HepG2 (cell line): Measurements from ENCODE around the gene GZMH. TPM values are rescaled to one million over a fixed set of nuclear protein-coding genes. Genes with fewer than 3 reads are reported as not detected.

ENCODE experiments used
- ATAC-seq: fragments of 200-7000 bp; cut with Tn5 transposase; 3 replicates; pipeline ENCODE4 v1.9.1; 2020; ENCODE audit warnings: mild to moderate bottlenecking, moderate library complexity
- BruUV-seq: library from RNA; stranded (reverse); fragments of 400-500 nt; replicated peaks from 2 replicates; lab custom pipeline; 2021; lab: Mats Ljungman, UMichigan
- CTCF ChIA-PET: fragments of 300-600 bp; formaldehyde crosslinking; extraction: SDS; loops from one replicate; lab custom pipeline; 2021; ENCODE audit warnings: low total read pairs, inconsistent platforms, low intra/inter-chr PET ratio; lab: Yijun Ruan, JAX
- POLR2A ChIA-PET: fragments of 350-600 bp; sonication (Branson Sonifier 250); formaldehyde crosslinking; loops from one replicate; lab custom pipeline; 2020; ENCODE audit warnings: antibody characterized with exemption, inconsistent platforms; lab: Yijun Ruan, JAX
- DNase-seq: peaks from one replicate; pipeline ENCODE4 v3.0.0-alpha.2; 2015; ENCODE audit warnings: low spot score
- FAIRE-seq: peaks from 3 replicates; lab custom pipeline; 2011; peaks lifted over from hg19 to GRCh38; lab: Jason Lieb, UNC
- H2AFZ ChIP-seq: one replicate; pipeline ENCODE4 v1.6.1; 2011; ENCODE audit warnings: low read length, inconsistent platforms
- H3K27ac ChIP-seq: fragments of 300-600 bp; 3 replicates; pipeline ENCODE4 v1.8.0; 2011; ENCODE audit warnings: mixed run types, mild to moderate bottlenecking, mixed read lengths, low read length, inconsistent platforms; ENCODE audit not compliant: insufficient read depth; ENCODE audit errors: extremely low read length
- H3K27me3 ChIP-seq, 2 experiments: fragments of 200-600 bp in 1 of 2; 2 replicates in 1 of 2; 3 replicates in 1 of 2; pipeline versions ENCODE4 v1.6.0 to v1.8.0; 2011; ENCODE audit warnings: low read length in 2 of 2, mild to moderate bottlenecking in 2 of 2, moderate library complexity in 2 of 2, inconsistent platforms in 1 of 2; ENCODE audit not compliant: insufficient read depth in 2 of 2, control insufficient read depth in 1 of 2
- H3K36me3 ChIP-seq, 2 experiments: fragments of 200-600 bp in 1 of 2; replicated peaks in 1 of 2; 2 replicates in 1 of 2; 3 replicates in 1 of 2; pipeline versions ENCODE4 v1.5.1 to v1.8.0; 2011; ENCODE audit warnings: low read length in 2 of 2, inconsistent platforms in 1 of 2; ENCODE audit not compliant: insufficient read depth in 2 of 2, control insufficient read depth in 1 of 2
- H3K4me1 ChIP-seq: 2 replicates; pipeline ENCODE4 v1.5.1; 2012; ENCODE audit warnings: low read length, inconsistent platforms; ENCODE audit not compliant: insufficient read depth
- H3K4me2 ChIP-seq: 2 replicates; pipeline ENCODE4 v1.6.0; 2011; ENCODE audit warnings: low read depth, low read length, inconsistent platforms
- H3K4me3 ChIP-seq, 3 experiments: fragments of 200-600 bp in 1 of 3; sonication (generic), shearing (Covaris generic) in 1 of 3; replicated peaks in 1 of 3; 2 replicates each; pipeline ENCODE4 v1.5.1; 2011 to 2016; ENCODE audit warnings: low read length in 3 of 3, inconsistent platforms in 2 of 3, low read depth in 2 of 3, mild to moderate bottlenecking in 2 of 3, control low read depth in 1 of 3, mixed read lengths in 1 of 3; ENCODE audit not compliant: insufficient read depth in 1 of 3
- H3K79me2 ChIP-seq: one replicate; pipeline ENCODE4 v1.6.1; 2011; ENCODE audit warnings: low read length, inconsistent platforms; ENCODE audit not compliant: insufficient read depth
- H3K9ac ChIP-seq: 2 replicates; pipeline ENCODE4 v1.6.0; 2011; ENCODE audit warnings: mild to moderate bottlenecking, low read depth, low read length, inconsistent platforms; ENCODE audit not compliant: insufficient read depth
- H3K9me3 ChIP-seq: 2 replicates; pipeline ENCODE4 v1.5.1; 2012; ENCODE audit warnings: mild to moderate bottlenecking, low read length
- H4K20me1 ChIP-seq: 2 replicates; pipeline ENCODE4 v1.6.0; 2011; ENCODE audit warnings: inconsistent platforms, mild to moderate bottlenecking, low read length, moderate library complexity; ENCODE audit not compliant: insufficient read depth
- EED ChIP-seq: sonication (generic); formaldehyde crosslinking; IDR thresholded peaks from 2 replicates; pipeline ENCODE4 v1.5.0; 2020; ENCODE audit warnings: mild to moderate bottlenecking, missing genetic modification reagents
- FOSL2 ChIP-seq: sonication (generic); formaldehyde crosslinking; IDR thresholded peaks from 2 replicates; pipeline ENCODE4 v1.4.0; 2020; ENCODE audit warnings: missing genetic modification reagents
- HHEX ChIP-seq: IDR thresholded peaks from 2 replicates; pipeline ENCODE4 v1.6.1; 2016; ENCODE audit warnings: control low read depth
- HNF4A ChIP-seq: sonication (generic); formaldehyde crosslinking; IDR thresholded peaks from 2 replicates; pipeline ENCODE4 v1.4.0; 2020; ENCODE audit warnings: missing genetic modification reagents
- KLF12 ChIP-seq: sonication (generic); formaldehyde crosslinking; IDR thresholded peaks from 2 replicates; pipeline ENCODE4 v1.4.0; 2020; ENCODE audit warnings: missing genetic modification reagents, borderline replicate concordance
- LCORL ChIP-seq, 2 experiments: fragments of 450-650 bp in 1 of 2; sonication (generic) in 1 of 2; formaldehyde crosslinking in 1 of 2; IDR thresholded peaks; 2 replicates each; pipeline versions ENCODE4 v1.5.0 to v1.6.1; 2017 to 2020; ENCODE audit warnings: antibody characterized with exemption in 1 of 2, missing genetic modification reagents in 1 of 2
- NBN ChIP-seq: fragments of 450-650 bp; conservative IDR thresholded peaks from 2 replicates; pipeline ENCODE4 v1.6.1; 2017
- NFE2L2 ChIP-seq: fragments of 150-350 bp; IDR thresholded peaks from 2 replicates; pipeline ENCODE4 v1.6.1; 2014; ENCODE audit warnings: low read length
- NFIC ChIP-seq: IDR thresholded peaks from 2 replicates; pipeline ENCODE4 v1.6.1; 2012; ENCODE audit warnings: mild to moderate bottlenecking, low read length, inconsistent platforms
- RFXAP ChIP-seq: sonication (generic); formaldehyde crosslinking; IDR thresholded peaks from 2 replicates; pipeline ENCODE4 v1.4.0; 2020; ENCODE audit warnings: missing genetic modification reagents, borderline replicate concordance
- SKIL ChIP-seq: sonication (generic); formaldehyde crosslinking; IDR thresholded peaks from 2 replicates; pipeline ENCODE4 v1.8.0; 2022; ENCODE audit warnings: missing genetic modification reagents, mild to moderate bottlenecking, moderate library complexity, borderline replicate concordance
- TBX2 ChIP-seq: sonication (generic); formaldehyde crosslinking; IDR thresholded peaks from 2 replicates; pipeline ENCODE4 v1.5.0; 2020; ENCODE audit warnings: missing genetic modification reagents, mild to moderate bottlenecking, borderline replicate concordance
- ZFP36 ChIP-seq: fragments of 150-350 bp; IDR thresholded peaks from 2 replicates; pipeline ENCODE4 v1.6.1; 2018; ENCODE audit warnings: borderline replicate concordance, low read length, low read depth; ENCODE audit not compliant: partially characterized antibody
- ZNF274 ChIP-seq: sonication (generic); formaldehyde crosslinking; IDR thresholded peaks from 2 replicates; pipeline ENCODE4 v1.5.1; 2020; ENCODE audit warnings: mild to moderate bottlenecking, missing genetic modification reagents
- ZNF354B ChIP-seq: sonication (generic); formaldehyde crosslinking; IDR thresholded peaks from 2 replicates; pipeline ENCODE4 v1.8.0; 2022; ENCODE audit warnings: mild to moderate bottlenecking, missing genetic modification reagents
- ZNF768 ChIP-seq: sonication (generic); formaldehyde crosslinking; IDR thresholded peaks from 2 replicates; pipeline ENCODE4 v1.4.0; 2020; ENCODE audit warnings: missing genetic modification reagents
- ZNF772 ChIP-seq: sonication (generic); formaldehyde crosslinking; IDR thresholded peaks from 2 replicates; pipeline ENCODE4 v1.5.0; 2020; ENCODE audit warnings: mild to moderate bottlenecking, missing genetic modification reagents
- ZNF788 ChIP-seq: sonication (generic); formaldehyde crosslinking; IDR thresholded peaks from 2 replicates; pipeline ENCODE4 v1.5.0; 2020; ENCODE audit warnings: mild to moderate bottlenecking, missing genetic modification reagents, borderline replicate concordance
- ZSCAN25 ChIP-seq: sonication (generic); formaldehyde crosslinking; IDR thresholded peaks from 2 replicates; pipeline ENCODE4 v1.8.0; 2022; ENCODE audit warnings: mild to moderate bottlenecking, missing genetic modification reagents
- WGBS: methylation state at CpG from one replicate; pipeline ENCODE4 v1.1.6; 2017; ENCODE audit warnings: low lambda C conversion rate; 5-methylcytosine and 5-hydroxymethylcytosine counted together
- in situ Hi-C: cut with HindIII; loops from 2 replicates; pipeline ENCODE4 v1.10.0; 2017; ENCODE audit warnings: low pct_unique_long_range_greater_than_20kb; ENCODE audit not compliant: extremely low pct_ligation_motif_present
- intact Hi-C: fragments of 100-400 bp; cut with micrococcal nuclease; formaldehyde crosslinking; loops from one replicate; pipeline ENCODE4 v1.10.0; 2022; ENCODE audit not compliant: unreplicated experiment
- polyA plus RNA-seq, 8 experiments: library from polyadenylated mRNA; depleted of rRNA in 3 of 8; stranded (reverse) in 7 of 8; unstranded in 1 of 8; fragments of >200 nt; fragmentation: Illumina TruSeq in 4 of 8; extraction: Trizol in 4 of 8; gene quantifications; 2 replicates each; pipeline versions ENCODE4 v1.2.1 to v1.2.3, GENCODE V29; 2011 to 2016; ENCODE audit warnings: low read depth in 4 of 8, missing spikeins in 1 of 8, mixed read lengths in 1 of 8; ENCODE audit not compliant: insufficient read depth in 1 of 8
- total RNA-seq, 5 experiments: library from RNA; depleted of rRNA; stranded (reverse); fragments of >200 nt; fragmentation: Illumina TruSeq; extraction: Trizol; gene quantifications; 2 replicates each; pipeline ENCODE4 v1.2.3, GENCODE V29; 2016; ENCODE audit warnings: low read depth in 1 of 5

GZMH gene
- total and polyA plus RNA-seq, 2 of the 13 experiments (the other 11 are each of a cell fraction or from before 2014, with no cell fraction given), result 0.08 TPM; not detected in 1

- H3K27ac ChIP-seq, result no peak overlapping the region
Observed at GRCh38 chr14:24595073-24595808, 14.2 kb downstream of the GZMH start.

More at GRCh38 chr14:24595073-24595808, 14.2 kb downstream of the GZMH start:
- no TSS peak for BruUV-seq
- POLR2A ChIA-PET, result no interaction called here
- H3K79me2 ChIP-seq, result no peaks in the 10 kb centered on the region
- WGBS, result 13% methylated on average over 3 of the region's 3 CpGs
- H4K20me1 ChIP-seq, result no peaks in the 10 kb centered on the region
- no peaks in the 10 kb centered on the region for H3K36me3 ChIP-seq
- ATAC-seq (peak; percentile 82), FAIRE-seq (no peak), DNase-seq (no peak)
- intact Hi-C loops, result no loop called here
- no peak overlapping the region for H3K4me2 ChIP-seq
- H3K9ac ChIP-seq, result no peak overlapping the region
- no peak overlapping the region for H3K4me3 ChIP-seq
- H3K9me3 ChIP-seq, result peaks cover 9% of the 10 kb centered on the region; the same call in 1 of the 2 replicates
- H2AFZ ChIP-seq, result no peak overlapping the region
- in situ Hi-C loops, result no loop called here
- CTCF ChIA-PET, result no interaction called here
- H3K4me1 ChIP-seq, result no peaks in the 10 kb centered on the region
- H3K27me3 ChIP-seq, result no peaks in the 10 kb centered on the region
- TF ChIP-seq LCORL (IDR thresholded peaks at IDR 0.05) (0 out of 2 replicates have a peak, but pooled peaks have one; percentile 14), LCORL (CRISPR knock-in tag; IDR thresholded peaks at IDR 0.05) (no peak), EED (CRISPR knock-in tag) (peak; percentile 32; the same call in 1 of the 2 replicates), ZSCAN25 (CRISPR knock-in tag) (no peak), ZFP36 (peak; percentile 81), ZNF772 (CRISPR knock-in tag) (no peak), FOSL2 (CRISPR knock-in tag) (0 out of 2 replicates have a peak, but pooled peaks have one; percentile 24), NFE2L2 (peak; percentile 62; the same call in 1 of the 2 replicates), HHEX (CRISPR knock-in tag) (no peak), NFIC (no peak), ZNF768 (CRISPR knock-in tag) (no peak), ZNF274 (CRISPR knock-in tag) (no peak), HNF4A (CRISPR knock-in tag) (peak; percentile 28), ZNF788 (peak; percentile 54; the same call in 1 of the 2 replicates), KLF12 (CRISPR knock-in tag) (no peak), RFXAP (CRISPR knock-in tag) (no peak), TBX2 (0 out of 2 replicates have a peak, but pooled peaks have one; percentile 26), NBN (no peak), SKIL (CRISPR knock-in tag) (peak; percentile 42; the same call in 1 of the 2 replicates), ZNF354B (0 out of 2 replicates have a peak, but pooled peaks have one; percentile 4)
